Pons (tissue), 1 donor: ENCODE results near the gene PCDHB3.
"Not testable (repeated sequence)": the region's sequence is repeated elsewhere in the genome, so short reads cannot be mapped to it uniquely, and the experiment has no call there.

Source experiments
- DNase-seq: peaks from one replicate; pipeline ENCODE4 v3.0.0-alpha.2; 2016; ENCODE audit warnings: low spot score

The PCDHB3 gene

GRCh38 chr5:141100243-141100805 lies at the start of gene PCDHB3:
Gene PCDHB3, plus strand, starts transcription at chr5:141100473. Its CDS starts 177 bp downstream, at chr5:141100650.
- DNase-seq = peak; percentile 7

GRCh38 chr5:141050622-141051520 lies 49.4 kb upstream of the PCDHB3 start, which contains the start of gene PCDHB1:
Gene PCDHB1, plus strand, starts transcription at chr5:141051374. Its CDS starts 97 bp downstream, at chr5:141051471.
- no peak for DNase-seq

- DNase-seq = no peak
These were observed 48.8 kb upstream of the PCDHB3 start for GRCh38 chr5:141051521-141051866.

- DNase-seq = no peak
These were observed 22.4 kb upstream of the PCDHB3 start for GRCh38 chr5:141077826-141078225.

GRCh38 chr5:141082228-141082627 lies 18.0 kb upstream of the PCDHB3 start:
- no peak for DNase-seq

GRCh38 chr5:141084487-141084989 lies 15.7 kb upstream of the PCDHB3 start:
- DNase-seq = peak; percentile 78

- peak; percentile 15 for DNase-seq
These were observed 5.6 kb upstream of the PCDHB3 start, which contains the start of gene PCDHB2 for GRCh38 chr5:141094481-141095262. Gene PCDHB2, plus strand, starts transcription at chr5:141094615. Its CDS starts 176 bp downstream, at chr5:141094791.

GRCh38 chr5:141095263-141095641 lies 5.0 kb upstream of the PCDHB3 start:
- no peak for DNase-seq

GRCh38 chr5:141096181-141096580 lies 4.1 kb upstream of the PCDHB3 start:
- DNase-seq = not testable (repeated sequence)

- not testable (repeated sequence) for DNase-seq
These were observed 3.7 kb upstream of the PCDHB3 start for GRCh38 chr5:141096586-141096985.

- DNase-seq = no peak
These were observed 786 bp downstream of the PCDHB3 start for GRCh38 chr5:141101059-141101458.

- not testable (repeated sequence) for DNase-seq
These were observed 1.8 kb downstream of the PCDHB3 start for GRCh38 chr5:141102070-141102469.

GRCh38 chr5:141102471-141102870 lies 2.2 kb downstream of the PCDHB3 start:
- DNase-seq = not testable (repeated sequence)

- DNase-seq = no peak
These were observed 5.1 kb downstream of the PCDHB3 start for GRCh38 chr5:141105350-141105749.

GRCh38 chr5:141119250-141119649 lies 19.0 kb downstream of the PCDHB3 start:
- no peak for DNase-seq

- peak; percentile 46 for DNase-seq
These were observed 21.3 kb downstream of the PCDHB3 start, which contains the start of gene PCDHB4 for GRCh38 chr5:141121563-141121962. Gene PCDHB4, plus strand, starts transcription at chr5:141121818. Its CDS starts 181 bp downstream, at chr5:141121999.

- no peak for DNase-seq
These were observed 21.7 kb downstream of the PCDHB3 start for GRCh38 chr5:141121985-141122384.

- not testable (repeated sequence) for DNase-seq
These were observed 23.3 kb downstream of the PCDHB3 start for GRCh38 chr5:141123396-141124135.

- no peak for DNase-seq
These were observed 27.0 kb downstream of the PCDHB3 start for GRCh38 chr5:141127305-141127704.

GRCh38 chr5:141135030-141135717 lies 34.9 kb downstream of the PCDHB3 start, which contains the start of gene PCDHB5:
Gene PCDHB5, plus strand, starts transcription at chr5:141135206. Its CDS starts 229 bp downstream, at chr5:141135435.
- DNase-seq = peak; percentile 38
